WERI-Rb-1 (cell line): Measurements from ENCODE around the gene ENHO.

Source experiments
- DNase-seq: peaks from one replicate; pipeline ENCODE4 v3.0.0-alpha.2; 2020
- H3K27ac ChIP-seq: fragments of 250-450 bp; sonication (Bioruptor Pico); 2 replicates; pipeline ENCODE4 v1.5.1; 2020; ENCODE audit warnings: mild to moderate bottlenecking, moderate library complexity
- H3K27me3 ChIP-seq: fragments of 250-450 bp; sonication (Bioruptor Pico); 2 replicates; pipeline ENCODE4 v1.5.1; 2021; ENCODE audit warnings: mild to moderate bottlenecking, low read depth, moderate library complexity; ENCODE audit not compliant: insufficient read depth, severe bottlenecking
- H3K36me3 ChIP-seq: fragments of 250-450 bp; sonication (Bioruptor Pico); 2 replicates; pipeline ENCODE4 v1.5.1; 2020; ENCODE audit warnings: mild to moderate bottlenecking, moderate library complexity
- H3K4me3 ChIP-seq: 2 replicates; pipeline ENCODE4 v1.5.1; 2011; ENCODE audit warnings: low read depth, mild to moderate bottlenecking, control low read depth, low read length
- H3K9me3 ChIP-seq: fragments of 250-450 bp; sonication (Bioruptor Pico); 2 replicates; pipeline ENCODE4 v1.5.1; 2021; ENCODE audit warnings: mild to moderate bottlenecking, moderate library complexity; ENCODE audit not compliant: severe bottlenecking
- TF ChIP-seq, protein P1 (sequence below): IDR thresholded peaks from 2 replicates; pipeline ENCODE4 v1.5.1; 2011; ENCODE audit warnings: low read depth, mild to moderate bottlenecking, control low read depth, inconsistent platforms, low read length

The ENHO gene

GRCh38 chr9:34512131-34513078 lies 10.4 kb downstream of the ENHO start:
- no peak overlapping the region for H3K4me3 ChIP-seq
- DNase-seq = no peak
- no peaks in the 10 kb centered on the region for H3K9me3 ChIP-seq
- no peak overlapping the region for H3K27ac ChIP-seq
- TF ChIP-seq, protein P1, sequence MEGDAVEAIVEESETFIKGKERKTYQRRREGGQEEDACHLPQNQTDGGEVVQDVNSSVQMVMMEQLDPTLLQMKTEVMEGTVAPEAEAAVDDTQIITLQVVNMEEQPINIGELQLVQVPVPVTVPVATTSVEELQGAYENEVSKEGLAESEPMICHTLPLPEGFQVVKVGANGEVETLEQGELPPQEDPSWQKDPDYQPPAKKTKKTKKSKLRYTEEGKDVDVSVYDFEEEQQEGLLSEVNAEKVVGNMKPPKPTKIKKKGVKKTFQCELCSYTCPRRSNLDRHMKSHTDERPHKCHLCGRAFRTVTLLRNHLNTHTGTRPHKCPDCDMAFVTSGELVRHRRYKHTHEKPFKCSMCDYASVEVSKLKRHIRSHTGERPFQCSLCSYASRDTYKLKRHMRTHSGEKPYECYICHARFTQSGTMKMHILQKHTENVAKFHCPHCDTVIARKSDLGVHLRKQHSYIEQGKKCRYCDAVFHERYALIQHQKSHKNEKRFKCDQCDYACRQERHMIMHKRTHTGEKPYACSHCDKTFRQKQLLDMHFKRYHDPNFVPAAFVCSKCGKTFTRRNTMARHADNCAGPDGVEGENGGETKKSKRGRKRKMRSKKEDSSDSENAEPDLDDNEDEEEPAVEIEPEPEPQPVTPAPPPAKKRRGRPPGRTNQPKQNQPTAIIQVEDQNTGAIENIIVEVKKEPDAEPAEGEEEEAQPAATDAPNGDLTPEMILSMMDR = no peak
- peaks cover 3% of the 10 kb centered on the region for H3K27me3 ChIP-seq
- H3K36me3 ChIP-seq = no peaks in the 10 kb centered on the region

DNA sequence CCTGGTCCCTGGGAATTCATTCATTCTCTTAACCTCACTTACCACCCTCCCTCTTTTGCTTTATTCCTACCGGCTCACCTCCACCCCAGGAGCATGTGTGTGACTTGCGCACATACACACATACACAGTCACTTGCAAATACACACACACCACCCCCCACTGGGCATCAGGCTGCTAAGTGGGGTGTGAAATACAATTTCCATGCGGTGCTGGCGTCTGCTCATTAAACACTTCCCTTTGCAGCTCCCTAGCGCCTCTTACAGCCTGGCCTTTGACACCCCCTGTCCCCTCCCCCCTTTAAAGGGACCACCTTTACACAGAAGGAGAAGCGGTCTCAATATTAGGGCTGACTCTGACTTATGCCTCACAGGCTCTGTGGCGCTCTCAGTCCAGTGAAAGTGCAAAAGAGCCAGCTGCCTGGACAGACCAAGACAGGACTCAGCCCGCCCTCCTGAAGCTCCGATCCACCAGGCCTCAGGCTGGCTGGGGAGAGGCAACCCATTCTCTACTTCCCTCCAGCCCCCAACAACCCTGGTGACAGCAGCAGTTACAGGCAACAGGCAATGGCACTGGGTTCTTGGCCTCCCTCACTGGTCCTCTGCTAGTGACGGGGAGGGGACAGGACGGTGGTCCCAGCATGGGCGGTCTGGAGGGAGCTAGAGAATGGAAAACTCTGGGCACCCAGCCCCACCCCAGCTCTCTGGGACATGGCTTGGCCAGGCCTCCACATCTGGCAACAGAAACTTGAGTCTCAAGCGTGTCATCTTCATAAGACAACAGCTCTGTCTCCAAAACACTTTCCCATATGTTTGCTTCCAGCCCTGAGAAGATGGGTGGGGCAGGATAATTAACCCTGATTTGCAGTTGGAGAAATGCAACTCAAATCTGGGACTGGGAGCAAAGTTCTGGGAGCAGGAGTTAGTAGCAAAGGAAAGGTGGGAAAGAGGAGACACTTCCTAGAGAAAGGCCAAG lies 12.0 kb downstream of the ENHO start:
- peaks cover 7% of the 10 kb centered on the region for H3K27me3 ChIP-seq
- H3K27ac ChIP-seq = no peak overlapping the region
- no peak for DNase-seq
- no peaks in the 10 kb centered on the region for H3K9me3 ChIP-seq
- no peaks in the 10 kb centered on the region for H3K36me3 ChIP-seq
- TF ChIP-seq, protein P1 = no peak
- no peak overlapping the region for H3K4me3 ChIP-seq

DNA sequence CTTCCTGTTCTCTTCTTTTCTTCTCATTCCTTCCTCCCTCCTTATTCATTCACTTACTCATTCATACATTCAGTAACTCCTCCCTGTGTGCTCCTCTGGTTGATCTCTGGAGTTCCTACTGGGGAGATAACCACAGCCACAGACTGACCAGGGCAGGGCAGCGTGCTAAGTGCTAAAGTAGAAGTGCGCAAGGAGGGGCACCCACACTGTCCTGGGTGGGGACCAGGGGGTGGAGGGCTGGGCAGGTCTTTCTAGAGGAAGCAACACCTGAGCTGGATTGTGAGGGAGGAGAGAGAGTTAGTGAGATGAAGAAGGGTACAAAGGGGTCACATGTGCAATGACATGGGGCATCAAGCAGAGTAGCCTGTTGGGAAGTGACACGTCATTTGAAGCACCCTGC lies 13.8 kb downstream of the ENHO start:
- DNase-seq = no peak
- peaks cover 7% of the 10 kb centered on the region for H3K27me3 ChIP-seq
- no peaks in the 10 kb centered on the region for H3K36me3 ChIP-seq
- H3K4me3 ChIP-seq = no peak overlapping the region
- H3K27ac ChIP-seq = no peak overlapping the region
- TF ChIP-seq, protein P1 = no peak
- peaks cover 12% of the 10 kb centered on the region for H3K9me3 ChIP-seq

DNA sequence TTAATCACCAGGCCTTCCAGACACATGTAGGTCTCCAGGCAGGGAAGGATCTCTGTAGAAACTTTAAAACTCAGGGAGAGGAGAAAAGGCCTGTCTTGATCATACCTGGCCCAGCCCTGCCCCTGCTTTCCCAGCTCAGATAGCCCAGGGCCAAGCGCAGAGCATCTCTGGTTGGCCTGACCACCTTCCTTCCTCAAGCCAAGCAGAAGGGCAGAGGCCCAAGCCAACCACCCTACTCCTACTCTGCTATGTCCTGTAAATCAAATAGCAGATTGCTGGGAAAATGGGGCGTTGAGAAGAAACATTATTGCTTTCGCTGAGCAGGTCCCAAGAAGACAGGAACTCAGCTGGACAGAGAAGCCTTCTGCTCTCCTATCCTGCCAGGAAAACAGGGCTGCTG lies 14.3 kb downstream of the ENHO start:
- Histone ChIP-seq H3K27ac (no peak overlapping the region), H3K4me3 (no peak overlapping the region), H3K9me3 (peaks cover 16% of the 10 kb centered on the region), H3K27me3 (peaks cover 11% of the 10 kb centered on the region), H3K36me3 (no peaks in the 10 kb centered on the region)
- TF ChIP-seq, protein P1 = no peak
- no peak for DNase-seq

DNA sequence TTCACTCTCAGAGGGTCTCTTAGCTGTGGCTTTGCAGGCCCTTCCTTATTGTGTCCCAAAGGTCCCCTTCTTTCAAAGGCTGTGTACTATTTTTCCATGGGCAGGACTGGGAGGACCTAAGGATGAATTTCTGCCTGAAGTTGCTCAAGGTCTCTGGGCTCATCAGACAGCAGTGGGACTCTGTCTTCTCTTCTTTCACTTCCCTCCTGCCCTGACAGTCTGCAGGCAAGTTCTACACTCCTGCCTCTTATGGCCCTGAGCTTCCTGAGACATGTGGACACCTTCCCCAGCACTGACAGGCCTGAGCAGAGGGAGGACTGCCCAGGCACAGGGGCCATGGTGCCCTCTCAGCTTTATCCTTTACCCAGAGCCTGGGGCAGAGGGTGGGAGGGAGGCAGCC lies 14.8 kb downstream of the ENHO start:
- TF ChIP-seq, protein P1 = no peak
- peaks cover 20% of the 10 kb centered on the region for H3K9me3 ChIP-seq
- H3K36me3 ChIP-seq = no peaks in the 10 kb centered on the region
- DNase-seq = no peak
- H3K27ac ChIP-seq = no peak overlapping the region
- no peak overlapping the region for H3K4me3 ChIP-seq
- peaks cover 15% of the 10 kb centered on the region for H3K27me3 ChIP-seq
